ENCODE results near the gene ZNF625.

Gene ZNF625

GRCh38 chr19:12155324-12155860 is 1.1 kb downstream of the ZNF625 start:
- DNase-seq (no peak), ATAC-seq (no peak)
- peaks cover 5% of the 10 kb centered on the region for H3K36me3 Mint-ChIP-seq (ENCODE audit: low read depth)
- H3K27me3 Mint-ChIP-seq = peaks cover 4% of the 10 kb centered on the region
- no peaks in the 10 kb centered on the region for H3K9me3 Mint-ChIP-seq
- H3K4me1 Mint-ChIP-seq = peaks cover 12% of the 10 kb centered on the region
- H3K27ac Mint-ChIP-seq = no peak overlapping the region
- H3K4me3 Mint-ChIP-seq = peak overlapping the region; percentile 84

- Mint-ChIP-seq H3K4me1 (peaks cover 10% of the 10 kb centered on the region), H3K4me3 (no peak overlapping the region), H3K27me3 (no peaks in the 10 kb centered on the region), H3K27ac (no peak overlapping the region), H3K9me3 (peaks cover 18% of the 10 kb centered on the region), H3K36me3 (ENCODE audit: low read depth) (peaks cover 30% of the 10 kb centered on the region)
- ATAC-seq = no peak
- no peak for DNase-seq
Observed at GRCh38 chr19:12145348-12145747, 11.2 kb downstream of the ZNF625 start.

- Mint-ChIP-seq H3K4me1 (peaks cover 38% of the 10 kb centered on the region), H3K27me3 (no peaks in the 10 kb centered on the region), H3K4me3 (peak overlapping the region; percentile 90), H3K36me3 (ENCODE audit: low read depth) (peaks cover 24% of the 10 kb centered on the region), H3K27ac (no peak overlapping the region), H3K9me3 (peaks cover 12% of the 10 kb centered on the region)
- no peak for DNase-seq
- ATAC-seq = no peak
Observed at GRCh38 chr19:12141405-12141736, 15.2 kb downstream of the ZNF625 start.

GRCh38 chr19:12140545-12141404 is 15.8 kb downstream of the ZNF625 start:
- DNase-seq (peak; percentile 88), ATAC-seq (peak; percentile 73)
- Mint-ChIP-seq H3K4me1 (peaks cover 38% of the 10 kb centered on the region), H3K4me3 (peak overlapping the region; percentile 90), H3K9me3 (peaks cover 8% of the 10 kb centered on the region), H3K27ac (no peak overlapping the region), H3K27me3 (no peaks in the 10 kb centered on the region), H3K36me3 (ENCODE audit: low read depth) (peaks cover 20% of the 10 kb centered on the region)

GRCh38 chr19:12139885-12140544 is 16.5 kb downstream of the ZNF625 start, which contains the start of gene ZNF20:
Gene ZNF20, minus strand, starts transcription at chr19:12140350. Its CDS starts 168 bp downstream, at chr19:12140182.
- Mint-ChIP-seq H3K4me1 (peaks cover 38% of the 10 kb centered on the region), H3K27me3 (no peaks in the 10 kb centered on the region), H3K27ac (peak within 1 kb of the TSS; percentile 46), H3K4me3 (peak within 1 kb of the TSS; percentile 90), H3K36me3 (ENCODE audit: low read depth) (peaks cover 18% of the 10 kb centered on the region), H3K9me3 (peaks cover 5% of the 10 kb centered on the region)
- ATAC-seq (peak; percentile 89), DNase-seq (peak; percentile 93)

GRCh38 chr19:12139269-12139668 is 17.3 kb downstream of the ZNF625 start:
- Mint-ChIP-seq H3K4me3 (peak overlapping the region; percentile 90), H3K27ac (no peak overlapping the region)

GRCh38 chr19:12137221-12137940 is 19.2 kb downstream of the ZNF625 start:
- Mint-ChIP-seq H3K4me3 (no peak overlapping the region), H3K9me3 (peaks cover 14% of the 10 kb centered on the region), H3K27ac (no peak overlapping the region), H3K36me3 (ENCODE audit: low read depth) (peaks cover 42% of the 10 kb centered on the region), H3K4me1 (peaks cover 38% of the 10 kb centered on the region), H3K27me3 (no peaks in the 10 kb centered on the region)
- ATAC-seq (peak; percentile 38), DNase-seq (peak; percentile 20)

More at GRCh38 chr19:12139269-12139668, 17.3 kb downstream of the ZNF625 start:
- peaks cover 38% of the 10 kb centered on the region for H3K4me1 Mint-ChIP-seq
- H3K27me3 Mint-ChIP-seq = no peaks in the 10 kb centered on the region
- peaks cover 4% of the 10 kb centered on the region for H3K9me3 Mint-ChIP-seq
- DNase-seq = no peak
- peaks cover 23% of the 10 kb centered on the region for H3K36me3 Mint-ChIP-seq (ENCODE audit: low read depth)
- no peak for ATAC-seq

GRCh38 chr19:12133069-12133468 is 23.5 kb downstream of the ZNF625 start:
- Mint-ChIP-seq H3K27ac (no peak overlapping the region), H3K9me3 (peaks cover 30% of the 10 kb centered on the region), H3K27me3 (no peaks in the 10 kb centered on the region), H3K36me3 (ENCODE audit: low read depth) (peaks cover 59% of the 10 kb centered on the region), H3K4me1 (peaks cover 9% of the 10 kb centered on the region), H3K4me3 (no peak overlapping the region)
- ATAC-seq (no peak), DNase-seq (no peak)

- Mint-ChIP-seq H3K27ac (no peak overlapping the region), H3K36me3 (ENCODE audit: low read depth) (peaks cover 11% of the 10 kb centered on the region), H3K9me3 (peaks cover 9% of the 10 kb centered on the region), H3K27me3 (no peaks in the 10 kb centered on the region), H3K4me1 (no peaks in the 10 kb centered on the region), H3K4me3 (no peak overlapping the region)
- DNase-seq (peak; percentile 7), ATAC-seq (no peak)
Observed at GRCh38 chr19:12126707-12127106, 29.8 kb downstream of the ZNF625 start.

GRCh38 chr19:12117201-12117970 is 39.1 kb downstream of the ZNF625 start:
- Mint-ChIP-seq H3K27ac (no peak overlapping the region), H3K27me3 (no peaks in the 10 kb centered on the region), H3K9me3 (peaks cover 17% of the 10 kb centered on the region), H3K4me1 (peaks cover 14% of the 10 kb centered on the region), H3K36me3 (ENCODE audit: low read depth) (peaks cover 29% of the 10 kb centered on the region), H3K4me3 (no peak overlapping the region)
- no peak for DNase-seq
- no peak for ATAC-seq

- Mint-ChIP-seq H3K4me1 (peaks cover 21% of the 10 kb centered on the region), H3K27ac (no peak overlapping the region), H3K4me3 (no peak overlapping the region), H3K27me3 (no peaks in the 10 kb centered on the region), H3K36me3 (ENCODE audit: low read depth) (peaks cover 54% of the 10 kb centered on the region), H3K9me3 (peaks cover 31% of the 10 kb centered on the region)
- DNase-seq = no peak
- ATAC-seq = no peak
Observed at GRCh38 chr19:12113121-12113520, 43.4 kb downstream of the ZNF625 start.

- Mint-ChIP-seq H3K4me1 (peaks cover 21% of the 10 kb centered on the region), H3K27me3 (no peaks in the 10 kb centered on the region), H3K4me3 (no peak overlapping the region), H3K36me3 (ENCODE audit: low read depth) (peaks cover 54% of the 10 kb centered on the region), H3K27ac (peak overlapping the region; percentile 49), H3K9me3 (peaks cover 31% of the 10 kb centered on the region)
- ATAC-seq = peak; percentile 91
- DNase-seq = peak; percentile 3
Observed at GRCh38 chr19:12112701-12113100, 43.8 kb downstream of the ZNF625 start.

GRCh38 chr19:12111943-12112637 is 44.4 kb downstream of the ZNF625 start:
- H3K27me3 Mint-ChIP-seq = no peaks in the 10 kb centered on the region
- peaks cover 31% of the 10 kb centered on the region for H3K9me3 Mint-ChIP-seq
- DNase-seq (no peak), ATAC-seq (no peak)
- H3K4me1 Mint-ChIP-seq = peaks cover 21% of the 10 kb centered on the region
- H3K27ac Mint-ChIP-seq = peak overlapping the region; percentile 49
- H3K36me3 Mint-ChIP-seq (ENCODE audit: low read depth) = peaks cover 55% of the 10 kb centered on the region
- H3K4me3 Mint-ChIP-seq = no peak overlapping the region

Data from activated naive CD8-positive, alpha-beta T cell treated with anti-CD3 and anti-CD28 coated beads, Interleukin-2, amount 50 U/mL, for 24 hours (primary cell).